SU-DHL-6 (cell line): ENCODE data around the gene STX3.

ENCODE experiments used
- H2AFZ ChIP-seq: fragments of 200-600 bp; sonication (generic); 2 replicates; pipeline ENCODE4 v1.6.1; 2014; ENCODE audit warnings: low read depth, mild to moderate bottlenecking, moderate library complexity, mixed read lengths, antibody characterized with exemption, low read length; ENCODE audit not compliant: severe bottlenecking
- H3F3A ChIP-seq: fragments of 200-600 bp; shearing (Covaris generic); 2 replicates; pipeline ENCODE4 v1.6.0; 2016; ENCODE audit warnings: antibody characterized with exemption, mild to moderate bottlenecking; ENCODE audit not compliant: insufficient read depth
- H3K27ac ChIP-seq: fragments of 200-600 bp; sonication (generic); 2 replicates; pipeline ENCODE4 v1.5.1; 2016; ENCODE audit warnings: low read depth, mild to moderate bottlenecking, low read length, moderate library complexity, mixed read lengths
- H3K27me3 ChIP-seq: fragments of 200-600 bp; sonication (generic), shearing (Covaris generic); 2 replicates; pipeline ENCODE4 v1.6.0; 2014; ENCODE audit warnings: mild to moderate bottlenecking, low read length
- H3K36me3 ChIP-seq: fragments of 200-600 bp; sonication (generic); 2 replicates; pipeline ENCODE4 v1.6.1; 2014; ENCODE audit warnings: mild to moderate bottlenecking, low read length, mixed read lengths
- H3K4me2 ChIP-seq: fragments of 300-600, 200-600 bp; shearing (Covaris generic), sonication (generic); 2 replicates; pipeline ENCODE4 v1.6.0; 2014; ENCODE audit warnings: low read length, low read depth, mild to moderate bottlenecking; ENCODE audit not compliant: poor library complexity, severe bottlenecking
- H3K4me3 ChIP-seq: fragments of 200-600 bp; sonication (generic); 2 replicates; pipeline ENCODE4 v1.5.1; 2014; ENCODE audit warnings: antibody characterized with exemption, low read length, mild to moderate bottlenecking, mixed read lengths; ENCODE audit not compliant: insufficient read depth, poor library complexity, severe bottlenecking
- H3K79me2 ChIP-seq: fragments of 200-600 bp; sonication (generic); 2 replicates; pipeline ENCODE4 v1.6.1; 2014; ENCODE audit warnings: mild to moderate bottlenecking, low read length, moderate library complexity; ENCODE audit not compliant: insufficient read depth
- H3K9ac ChIP-seq: fragments of 200-600 bp; sonication (generic); 2 replicates; pipeline ENCODE4 v1.7.0; 2014; ENCODE audit warnings: mild to moderate bottlenecking, low read length
- H3K9me2 ChIP-seq: fragments of 200-600 bp; sonication (generic); replicated peaks from 2 replicates; pipeline ENCODE4 v1.6.1; 2014; ENCODE audit warnings: low read length; ENCODE audit not compliant: insufficient read depth
- H3K9me3 ChIP-seq: fragments of 200-600 bp; sonication (generic); 2 replicates; pipeline ENCODE4 v1.6.1; 2014; ENCODE audit warnings: low read length, mixed read lengths; ENCODE audit not compliant: insufficient read depth
- H4K20me1 ChIP-seq: fragments of 200-600 bp; sonication (generic); 2 replicates; pipeline ENCODE4 v1.6.1; 2014; ENCODE audit warnings: low read depth, mild to moderate bottlenecking, antibody characterized with exemption, low read length, moderate library complexity, mixed read lengths
- EZH2phosphoT487 ChIP-seq: fragments of 200-600 bp; sonication (generic), shearing (Covaris generic); conservative IDR thresholded peaks from 2 replicates; pipeline ENCODE4 v1.6.1; 2018; ENCODE audit warnings: mild to moderate bottlenecking, antibody characterized with exemption, low read length, moderate library complexity, mixed read lengths
- TF ChIP-seq, protein P1 (sequence below): fragments of 200-600 bp; sonication (generic); IDR thresholded peaks from one replicate; pipeline ENCODE4 v1.5.1; 2017; ENCODE audit warnings: antibody characterized with exemption, mild to moderate bottlenecking, low read length, moderate library complexity; ENCODE audit not compliant: insufficient read depth, poor library complexity, severe bottlenecking

Gene STX3

DNA sequence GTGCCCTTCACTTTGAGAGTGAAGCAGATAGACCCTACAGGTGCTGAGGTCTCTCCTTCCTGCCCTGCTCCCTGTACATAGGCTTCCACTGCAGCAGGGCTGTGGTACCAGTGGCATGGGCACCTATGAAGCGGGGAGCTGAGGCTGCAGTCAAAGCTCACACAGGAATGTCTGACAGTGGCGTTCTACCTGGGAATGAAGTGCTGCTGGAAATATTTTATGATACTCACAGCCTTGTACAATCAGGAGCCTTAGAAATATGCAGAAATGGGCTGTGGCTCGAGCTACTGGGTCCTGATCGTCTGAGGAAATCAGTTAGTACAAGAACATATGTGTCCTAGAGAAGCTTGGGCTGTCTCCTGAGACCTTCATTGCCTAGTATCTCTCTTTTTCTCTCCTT, 30.6 kb downstream of the STX3 start:
- Histone ChIP-seq H3K9me2 (no peaks in the 10 kb centered on the region), H2AFZ (no peak overlapping the region), H3K4me3 (no peak overlapping the region), H3K9me3 (no peaks in the 10 kb centered on the region), H3K27me3 (no peaks in the 10 kb centered on the region), H3K79me2 (no peaks in the 10 kb centered on the region), H3K9ac (no peak overlapping the region), H4K20me1 (no peaks in the 10 kb centered on the region), H3K27ac (no peak overlapping the region), H3K4me2 (no peak overlapping the region), H3F3A (no peaks in the 10 kb centered on the region), H3K36me3 (no peaks in the 10 kb centered on the region)
- TF ChIP-seq EZH2phosphoT487, result no peak
- TF ChIP-seq, protein P1, sequence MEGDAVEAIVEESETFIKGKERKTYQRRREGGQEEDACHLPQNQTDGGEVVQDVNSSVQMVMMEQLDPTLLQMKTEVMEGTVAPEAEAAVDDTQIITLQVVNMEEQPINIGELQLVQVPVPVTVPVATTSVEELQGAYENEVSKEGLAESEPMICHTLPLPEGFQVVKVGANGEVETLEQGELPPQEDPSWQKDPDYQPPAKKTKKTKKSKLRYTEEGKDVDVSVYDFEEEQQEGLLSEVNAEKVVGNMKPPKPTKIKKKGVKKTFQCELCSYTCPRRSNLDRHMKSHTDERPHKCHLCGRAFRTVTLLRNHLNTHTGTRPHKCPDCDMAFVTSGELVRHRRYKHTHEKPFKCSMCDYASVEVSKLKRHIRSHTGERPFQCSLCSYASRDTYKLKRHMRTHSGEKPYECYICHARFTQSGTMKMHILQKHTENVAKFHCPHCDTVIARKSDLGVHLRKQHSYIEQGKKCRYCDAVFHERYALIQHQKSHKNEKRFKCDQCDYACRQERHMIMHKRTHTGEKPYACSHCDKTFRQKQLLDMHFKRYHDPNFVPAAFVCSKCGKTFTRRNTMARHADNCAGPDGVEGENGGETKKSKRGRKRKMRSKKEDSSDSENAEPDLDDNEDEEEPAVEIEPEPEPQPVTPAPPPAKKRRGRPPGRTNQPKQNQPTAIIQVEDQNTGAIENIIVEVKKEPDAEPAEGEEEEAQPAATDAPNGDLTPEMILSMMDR, result no peak

DNA sequence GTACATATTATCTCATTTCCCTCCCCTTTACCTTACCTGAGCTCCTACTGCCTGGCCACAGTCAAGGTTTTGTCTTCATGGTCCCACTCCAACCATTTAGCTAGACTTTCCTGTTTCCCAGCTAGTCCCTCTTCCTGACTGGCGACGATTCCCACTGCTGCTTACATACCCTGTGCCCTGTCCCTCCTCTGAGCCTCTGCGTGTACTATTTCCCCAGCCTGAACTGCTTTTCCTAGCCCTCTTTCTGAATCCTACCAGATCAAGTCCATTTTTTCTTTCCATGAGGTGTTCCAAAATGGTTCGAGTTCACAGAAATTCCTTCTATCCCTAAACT, 32.0 kb downstream of the STX3 start:
- Histone ChIP-seq H3K79me2 (no peaks in the 10 kb centered on the region), H3K36me3 (no peaks in the 10 kb centered on the region), H2AFZ (no peak overlapping the region), H3K4me2 (no peak overlapping the region), H3K27me3 (no peaks in the 10 kb centered on the region), H3K27ac (no peak overlapping the region), H3K9me3 (no peaks in the 10 kb centered on the region), H3F3A (no peaks in the 10 kb centered on the region), H3K9me2 (no peaks in the 10 kb centered on the region), H3K9ac (no peak overlapping the region), H4K20me1 (no peaks in the 10 kb centered on the region), H3K4me3 (no peak overlapping the region)
- TF ChIP-seq, protein P1, result no peak
- no peak for TF ChIP-seq EZH2phosphoT487

DNA sequence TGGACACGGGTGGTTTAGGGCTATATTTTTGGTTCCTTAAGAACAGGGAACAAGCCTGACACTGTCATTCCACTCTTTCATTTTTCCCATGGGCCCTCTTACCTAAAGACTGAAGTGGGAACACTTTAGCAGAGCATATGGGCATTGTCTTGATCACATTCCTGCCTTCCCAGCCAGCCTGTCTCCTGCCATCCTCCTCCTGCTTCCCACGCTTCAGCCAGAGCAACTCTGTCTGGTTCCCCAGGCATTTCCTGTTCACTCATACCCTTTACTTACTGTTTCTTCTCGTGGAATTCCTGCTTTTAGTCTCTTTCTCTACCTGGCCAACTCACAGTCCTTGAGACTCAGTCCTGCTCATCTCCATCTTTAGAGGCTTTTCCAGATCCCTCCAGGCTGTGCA, 32.6 kb downstream of the STX3 start:
- H3K36me3 ChIP-seq, result no peaks in the 10 kb centered on the region
- no peaks in the 10 kb centered on the region for H3K9me3 ChIP-seq

More for the DNA sequence above, 32.6 kb downstream of the STX3 start:
- no peaks in the 10 kb centered on the region for H3F3A ChIP-seq
- no peaks in the 10 kb centered on the region for H3K9me2 ChIP-seq
- H3K27me3 ChIP-seq, result no peaks in the 10 kb centered on the region
- H3K79me2 ChIP-seq, result no peaks in the 10 kb centered on the region
- H3K4me2 ChIP-seq, result no peak overlapping the region
- TF ChIP-seq, protein P1, result no peak
- TF ChIP-seq EZH2phosphoT487, result no peak
- no peak overlapping the region for H3K27ac ChIP-seq
- no peak overlapping the region for H2AFZ ChIP-seq
- H3K4me3 ChIP-seq, result no peak overlapping the region
- no peak overlapping the region for H3K9ac ChIP-seq
- H4K20me1 ChIP-seq, result no peaks in the 10 kb centered on the region
